CD4-positive, alpha-beta T cell treated with Interleukin-2 at 100 ng/mL for 4 hours (primary cell): ENCODE data around the gene LRRK2.
"Not testable (repeated sequence)": the region's sequence is repeated elsewhere in the genome, so short reads cannot be mapped to it uniquely, and the experiment has no call there.

ENCODE experiments used
- DNase-seq: peaks from one replicate; pipeline ENCODE4 v3.0.0-alpha.2; 2020; ENCODE audit warnings: low spot score

Gene LRRK2

GRCh38 chr12:40315375-40315774 lies 90.6 kb downstream of the LRRK2 start:
- no peak for DNase-seq

- no peak for DNase-seq
These were observed 99.5 kb downstream of the LRRK2 start for GRCh38 chr12:40324261-40324660.

- no peak for DNase-seq
These were observed 100.7 kb downstream of the LRRK2 start for GRCh38 chr12:40325349-40325960.

GRCh38 chr12:40327535-40327934 lies 102.7 kb downstream of the LRRK2 start:
- no peak for DNase-seq

GRCh38 chr12:40330180-40330579 lies 105.4 kb downstream of the LRRK2 start:
- DNase-seq: no peak

- no peak for DNase-seq
These were observed 107.1 kb downstream of the LRRK2 start for GRCh38 chr12:40331886-40332285.

GRCh38 chr12:40335991-40336390 lies 111.2 kb downstream of the LRRK2 start:
- no peak for DNase-seq

GRCh38 chr12:40336573-40337199 lies 111.9 kb downstream of the LRRK2 start:
- DNase-seq: no peak

GRCh38 chr12:40338071-40338470 lies 113.3 kb downstream of the LRRK2 start:
- DNase-seq: no peak

GRCh38 chr12:40338621-40339020 lies 113.8 kb downstream of the LRRK2 start:
- DNase-seq: no peak

- no peak for DNase-seq
These were observed 117.2 kb downstream of the LRRK2 start for GRCh38 chr12:40342010-40342409.

- DNase-seq: no peak
These were observed 118.3 kb downstream of the LRRK2 start for GRCh38 chr12:40343124-40343523.

- DNase-seq: no peak
These were observed 119.5 kb downstream of the LRRK2 start for GRCh38 chr12:40344312-40344711.

- no peak for DNase-seq
These were observed 127.2 kb downstream of the LRRK2 start for GRCh38 chr12:40351976-40352375.

- no peak for DNase-seq
These were observed 150.3 kb downstream of the LRRK2 start for GRCh38 chr12:40375076-40375475.

- no peak for DNase-seq
These were observed 151.9 kb downstream of the LRRK2 start for GRCh38 chr12:40376533-40377267.

GRCh38 chr12:40378691-40379090 lies 153.9 kb downstream of the LRRK2 start:
- no peak for DNase-seq

GRCh38 chr12:40382217-40382616 lies 157.4 kb downstream of the LRRK2 start:
- no peak for DNase-seq

GRCh38 chr12:40387279-40387678 lies 162.5 kb downstream of the LRRK2 start:
- DNase-seq: not testable (repeated sequence)

- DNase-seq: no peak
These were observed 166.2 kb downstream of the LRRK2 start for GRCh38 chr12:40390980-40391379.

- DNase-seq: no peak
These were observed 168.2 kb downstream of the LRRK2 start for GRCh38 chr12:40393026-40393425.

GRCh38 chr12:40399656-40400055 lies 174.9 kb downstream of the LRRK2 start:
- DNase-seq: no peak

GRCh38 chr12:40405419-40405818 lies 180.6 kb downstream of the LRRK2 start:
- no peak for DNase-seq
